HCT116 (cell line): Measurements from ENCODE around the gene CHCT1. TPM values are rescaled to one million over a fixed set of nuclear protein-coding genes. Genes with fewer than 3 reads are reported as not detected.

Source experiments
- ATAC-seq: fragments of 200-7000 bp; cut with Tn5 transposase; 2 replicates; pipeline ENCODE4 v1.9.1; 2020; ENCODE audit warnings: mild to moderate bottlenecking, moderate library complexity
- BruUV-seq: library from RNA; stranded (reverse); fragments of 400-500 nt; replicated peaks from 2 replicates; lab custom pipeline; 2021; lab: Mats Ljungman, UMichigan
- CTCF ChIA-PET: fragments of 300-600 bp; sonication (Branson Sonifier 250); formaldehyde crosslinking; loops from one replicate; lab custom pipeline; 2021; ENCODE audit warnings: antibody characterized with exemption; lab: Charles Lee
- POLR2A ChIA-PET: fragments of 300-600, 350-600 bp; sonication (Branson Sonifier 250); formaldehyde crosslinking; loops from one replicate; lab custom pipeline; 2021; ENCODE audit warnings: antibody characterized with exemption; lab: Charles Lee
- RAD21 ChIA-PET, 2 experiments: fragments of 300-600 bp; sonication (Branson Sonifier 250); formaldehyde crosslinking; loops; one replicate each; lab custom pipeline; 2023; ENCODE audit warnings: low total read pairs in 2 of 2; ENCODE audit not compliant: uncharacterized antibody in 2 of 2, unreplicated experiment in 2 of 2, low non-redundant PET in 1 of 2; lab: Charles Lee
- DNase-seq: peaks from one replicate; pipeline ENCODE4 v3.0.0-alpha.2; 2010; ENCODE audit warnings: low read depth, low spot score
- H2AFZ ChIP-seq: fragments of 200-600 bp; shearing (Covaris generic), sonication (generic); 2 replicates; pipeline ENCODE4 v1.6.1; 2017; ENCODE audit warnings: low read depth, mixed run types, mixed read lengths, antibody characterized with exemption, low read length; ENCODE audit not compliant: poor library complexity, severe bottlenecking
- H3K27ac ChIP-seq: 2 replicates; pipeline ENCODE4 v1.5.1; 2012; ENCODE audit warnings: low read depth, low read length
- H3K27me3 ChIP-seq: fragments of 200-600 bp; sonication (generic); 2 replicates; pipeline ENCODE4 v1.6.1; 2016; ENCODE audit warnings: mixed run types, low read length, mixed read lengths; ENCODE audit not compliant: insufficient read depth
- H3K36me3 ChIP-seq, 2 experiments: fragments of 200-500 bp in 1 of 2; fragments of 200-600 bp in 1 of 2; sonication (Bioruptor generic) in 1 of 2; sonication (generic) in 1 of 2; 2 replicates each; pipeline versions ENCODE4 v1.5.1 to v1.6.1; 2014 to 2016; ENCODE audit warnings: low read length in 2 of 2, inconsistent platforms in 1 of 2, mixed read lengths in 1 of 2, mixed run types in 1 of 2; ENCODE audit not compliant: insufficient read depth in 2 of 2, control insufficient read depth in 1 of 2
- H3K4me1 ChIP-seq, 2 experiments: fragments of 200-600 bp in 1 of 2; sonication (generic) in 1 of 2; 2 replicates each; pipeline versions ENCODE4 v1.5.1 to v1.6.1; 2012 to 2017; ENCODE audit warnings: low read length in 2 of 2, inconsistent platforms in 1 of 2, mild to moderate bottlenecking in 1 of 2, mixed read lengths in 1 of 2, mixed run types in 1 of 2, moderate library complexity in 1 of 2; ENCODE audit not compliant: insufficient read depth in 2 of 2, control insufficient read depth in 1 of 2
- H3K4me2 ChIP-seq: fragments of 200-600 bp; sonication (generic); 2 replicates; pipeline ENCODE4 v1.6.1; 2017; ENCODE audit warnings: mixed run types, low read length, mixed read lengths
- H3K4me3 ChIP-seq, 2 experiments: fragments of 200-600 bp in 1 of 2; sonication (generic) in 1 of 2; replicated peaks in 1 of 2; 2 replicates each; pipeline ENCODE4 v1.5.1; 2011 to 2016; ENCODE audit warnings: low read length in 2 of 2, control low read depth in 1 of 2, low read depth in 1 of 2, mild to moderate bottlenecking in 1 of 2, mixed read lengths in 1 of 2, mixed run types in 1 of 2
- H3K79me2 ChIP-seq: fragments of 200-600 bp; sonication (generic); 2 replicates; pipeline ENCODE4 v1.6.1; 2017; ENCODE audit warnings: mild to moderate bottlenecking, mixed run types, low read length, moderate library complexity, mixed read lengths; ENCODE audit not compliant: insufficient read depth
- H3K9ac ChIP-seq: fragments of 200-600 bp; sonication (generic); 2 replicates; pipeline ENCODE4 v1.6.1; 2016; ENCODE audit warnings: low read length, mixed read lengths
- H3K9me2 ChIP-seq: fragments of 200-600 bp; sonication (generic), shearing (Covaris generic); 2 replicates; pipeline ENCODE4 v1.6.1; 2017; ENCODE audit warnings: mixed run types, mild to moderate bottlenecking, moderate library complexity; ENCODE audit not compliant: insufficient read depth
- H3K9me3 ChIP-seq, 2 experiments: fragments of 200-500 bp in 1 of 2; fragments of 200-600 bp in 1 of 2; sonication (Bioruptor generic) in 1 of 2; sonication (generic) in 1 of 2; 2 replicates each; pipeline ENCODE4 v1.6.1; 2014 to 2017; ENCODE audit warnings: low read length in 2 of 2, mixed read lengths in 2 of 2, inconsistent platforms in 1 of 2, low read depth in 1 of 2, mild to moderate bottlenecking in 1 of 2, mixed run types in 1 of 2, moderate library complexity in 1 of 2; ENCODE audit not compliant: control insufficient read depth in 1 of 2, insufficient read depth in 1 of 2
- H4K20me1 ChIP-seq: fragments of 200-600 bp; sonication (generic), shearing (Covaris generic); 2 replicates; pipeline ENCODE4 v1.6.1; 2017; ENCODE audit warnings: mixed run types, mild to moderate bottlenecking, moderate library complexity; ENCODE audit not compliant: insufficient read depth
- ATF3 ChIP-seq: IDR thresholded peaks from 2 replicates; pipeline ENCODE4 v1.6.1; 2012
- CBX3 ChIP-seq: IDR thresholded peaks from 2 replicates; pipeline ENCODE4 v1.6.1; 2012; ENCODE audit warnings: low read depth
- JUND ChIP-seq: IDR thresholded peaks from 2 replicates; pipeline ENCODE4 v1.6.1; 2012
- MAX ChIP-seq: IDR thresholded peaks from 2 replicates; pipeline ENCODE4 v1.6.1; 2012
- POLR2A ChIP-seq: IDR thresholded peaks from 2 replicates; pipeline ENCODE4 v1.7.0; 2011; ENCODE audit warnings: borderline replicate concordance; ENCODE audit not compliant: insufficient read depth, insufficient read length; ENCODE audit errors: extremely low read depth
- POLR2AphosphoS5 ChIP-seq: IDR thresholded peaks from 2 replicates; pipeline ENCODE4 v1.6.1; 2011; ENCODE audit warnings: mild to moderate bottlenecking, low read depth, low read length, moderate library complexity
- RAD21 ChIP-seq: IDR thresholded peaks from 2 replicates; pipeline ENCODE4 v1.6.1; 2012; ENCODE audit warnings: low read depth, mild to moderate bottlenecking
- SP1 ChIP-seq: IDR thresholded peaks from 2 replicates; pipeline ENCODE4 v1.6.1; 2012; ENCODE audit warnings: low read depth
- intact Hi-C: fragments of 100-400 bp; cut with micrococcal nuclease; formaldehyde crosslinking; loops from 2 replicates; pipeline ENCODE4 v1.10.0; 2022
- total RNA-seq: library from RNA; stranded (reverse); gene quantifications from one replicate; pipeline ENCODE4 v1.2.1, GENCODE V29; 2021; ENCODE audit not compliant: unreplicated experiment
- TF ChIP-seq, protein P1 (sequence below): IDR thresholded peaks from 2 replicates; pipeline ENCODE4 v1.6.1; 2011; ENCODE audit warnings: mild to moderate bottlenecking, low read length, moderate library complexity; ENCODE audit not compliant: insufficient replicate concordance; ENCODE audit errors: extremely low read depth

The CHCT1 gene
- total RNA-seq, 1 experiment from 2014 or later = not detected

- peak overlapping the region; percentile 87 for H3K9ac ChIP-seq
- ChIA-PET POLR2A (interaction anchor here (1.0 to 1.2 kb wide), 2 partner anchors 11 to 12 kb away, joined by 3 to 4 read pairs; no protein-coding TSS in a partner anchor), CTCF (interaction anchor here (1.0 to 2.2 kb wide), 4 partner anchors 8 to 251 kb away, joined by 3 to 9 read pairs (median 4); no protein-coding TSS in a partner anchor), RAD21 (no interaction called here)
- H3K27ac ChIP-seq = peak overlapping the region; percentile 94
- BruUV-seq = TSS peak; percentile 94
- H3K4me1 ChIP-seq = peaks cover 19 to 32% of the 10 kb centered on the region in 2 experiments
- TF ChIP-seq CBX3 (no peak), POLR2AphosphoS5 (peak; percentile 61), MAX (peak; percentile 87)
- intact Hi-C loops = loop anchor here (1.0 kb wide), 1 partner anchor 207 kb away; the partner anchor contains the start of gene PPM1D
- H3K27me3 ChIP-seq = no peaks in the 10 kb centered on the region
- H3K4me3 ChIP-seq = peak overlapping the region; percentile 80 to 87
- peak overlapping the region; percentile 88 for H3K4me2 ChIP-seq
- H3K79me2 ChIP-seq = peaks cover 35% of the 10 kb centered on the region
- H3K9me3 ChIP-seq = no peaks in the 10 kb centered on the region
- no peaks in the 10 kb centered on the region for H4K20me1 ChIP-seq
- H2AFZ ChIP-seq = peak overlapping the region; percentile 9
- H3K36me3 ChIP-seq = no peaks in the 10 kb centered on the region
- ATAC-seq = no peak; the same call in 1 of the 2 replicates
- DNase-seq = peak; percentile 24
- no peaks in the 10 kb centered on the region for H3K9me2 ChIP-seq
These were observed 29.2 kb upstream of the CHCT1 start for GRCh38 chr17:60392845-60393702.

GRCh38 chr17:60393840-60394723 is 28.2 kb upstream of the CHCT1 start:
- Histone ChIP-seq H3K4me2 (peak overlapping the region; percentile 88), H4K20me1 (no peaks in the 10 kb centered on the region), H3K4me1 (peaks cover 19 to 32% of the 10 kb centered on the region in 2 experiments), H3K27ac (no peak overlapping the region; the same call in 1 of the 2 replicates), H3K36me3 (no peaks in the 10 kb centered on the region), H3K27me3 (no peaks in the 10 kb centered on the region), H3K9me2 (no peaks in the 10 kb centered on the region), H3K4me3 (no peak overlapping the region), H3K9me3 (no peaks in the 10 kb centered on the region), H3K9ac (no peak overlapping the region), H2AFZ (no peak overlapping the region), H3K79me2 (peaks cover 25% of the 10 kb centered on the region)
- ATAC-seq (no peak), DNase-seq (no peak)
- ChIA-PET POLR2A (no interaction called here), CTCF (no interaction called here), RAD21 (no interaction called here)
- intact Hi-C loops = no loop called here
- no TSS peak for BruUV-seq
- no peak for TF ChIP-seq ATF3
- TF ChIP-seq JUND = peak; percentile 34; the same call in 1 of the 2 replicates
- TF ChIP-seq, protein P1, sequence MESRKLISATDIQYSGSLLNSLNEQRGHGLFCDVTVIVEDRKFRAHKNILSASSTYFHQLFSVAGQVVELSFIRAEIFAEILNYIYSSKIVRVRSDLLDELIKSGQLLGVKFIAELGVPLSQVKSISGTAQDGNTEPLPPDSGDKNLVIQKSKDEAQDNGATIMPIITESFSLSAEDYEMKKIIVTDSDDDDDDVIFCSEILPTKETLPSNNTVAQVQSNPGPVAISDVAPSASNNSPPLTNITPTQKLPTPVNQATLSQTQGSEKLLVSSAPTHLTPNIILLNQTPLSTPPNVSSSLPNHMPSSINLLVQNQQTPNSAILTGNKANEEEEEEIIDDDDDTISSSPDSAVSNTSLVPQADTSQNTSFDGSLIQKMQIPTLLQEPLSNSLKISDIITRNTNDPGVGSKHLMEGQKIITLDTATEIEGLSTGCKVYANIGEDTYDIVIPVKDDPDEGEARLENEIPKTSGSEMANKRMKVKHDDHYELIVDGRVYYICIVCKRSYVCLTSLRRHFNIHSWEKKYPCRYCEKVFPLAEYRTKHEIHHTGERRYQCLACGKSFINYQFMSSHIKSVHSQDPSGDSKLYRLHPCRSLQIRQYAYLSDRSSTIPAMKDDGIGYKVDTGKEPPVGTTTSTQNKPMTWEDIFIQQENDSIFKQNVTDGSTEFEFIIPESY = no peak
- TF ChIP-seq POLR2A = no peak
- peak; percentile 45; the same call in 1 of the 2 replicates for TF ChIP-seq SP1
- TF ChIP-seq RAD21 = no peak
- TF ChIP-seq, all 23 proteins: peak for 2
